GM21528 (cell line): ENCODE results near the gene SECTM1.

Source experiments
- ATAC-seq: cut with Tn5 transposase; IDR thresholded peaks from one replicate; pipeline ENCODE4 v1.9.1; 2021; ENCODE audit warnings: mild to moderate bottlenecking, moderate library complexity; ENCODE audit not compliant: unreplicated experiment, low FRiP score

Gene SECTM1

GRCh38 chr17:82317394-82318168, 16.0 kb downstream of the SECTM1 start, which contains the start of gene CD7:
CD7 (minus strand) TSS chr17:82317608; CDS start chr17:82317495, 113 bp downstream.
- ATAC-seq = no peak

DNA sequence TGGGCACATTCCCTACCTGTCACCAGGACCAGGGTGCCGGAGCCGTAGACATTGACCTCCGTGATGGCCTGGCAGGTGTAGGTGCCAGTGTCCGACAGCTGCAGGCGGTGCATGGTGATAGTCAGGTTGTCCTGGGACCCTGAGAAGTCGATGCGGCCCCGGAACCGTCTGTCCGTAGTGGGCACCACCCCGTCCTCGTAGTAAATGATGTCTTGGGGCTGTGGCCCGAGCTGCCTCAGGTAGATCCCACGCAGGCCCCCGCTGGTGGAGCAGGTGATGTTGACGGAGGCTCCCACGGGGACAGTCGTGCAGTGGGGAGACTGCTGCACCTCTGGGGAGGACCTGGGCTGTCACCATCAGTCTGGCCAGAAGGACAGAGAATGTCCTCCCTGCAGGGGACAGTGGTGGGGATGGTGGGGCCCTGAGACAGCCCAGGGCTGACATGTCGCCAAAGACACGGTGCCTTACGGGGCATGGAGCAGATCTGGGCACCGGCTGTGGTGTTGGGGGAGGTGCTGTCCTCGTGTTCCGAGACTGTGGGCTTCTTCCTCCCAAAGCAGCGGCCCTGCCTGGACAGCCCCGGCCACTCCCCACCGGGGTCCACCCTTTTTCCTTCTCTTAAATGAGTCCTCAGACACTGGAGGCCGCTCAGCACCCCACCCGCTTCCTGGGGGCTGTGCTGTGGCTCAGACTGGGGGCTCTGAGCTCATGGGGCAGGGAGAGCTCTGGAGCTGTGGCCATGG, 16.7 kb downstream of the SECTM1 start:
- no peak for ATAC-seq

GRCh38 chr17:82315703-82316358, 17.7 kb downstream of the SECTM1 start:
- no peak for ATAC-seq

DNA sequence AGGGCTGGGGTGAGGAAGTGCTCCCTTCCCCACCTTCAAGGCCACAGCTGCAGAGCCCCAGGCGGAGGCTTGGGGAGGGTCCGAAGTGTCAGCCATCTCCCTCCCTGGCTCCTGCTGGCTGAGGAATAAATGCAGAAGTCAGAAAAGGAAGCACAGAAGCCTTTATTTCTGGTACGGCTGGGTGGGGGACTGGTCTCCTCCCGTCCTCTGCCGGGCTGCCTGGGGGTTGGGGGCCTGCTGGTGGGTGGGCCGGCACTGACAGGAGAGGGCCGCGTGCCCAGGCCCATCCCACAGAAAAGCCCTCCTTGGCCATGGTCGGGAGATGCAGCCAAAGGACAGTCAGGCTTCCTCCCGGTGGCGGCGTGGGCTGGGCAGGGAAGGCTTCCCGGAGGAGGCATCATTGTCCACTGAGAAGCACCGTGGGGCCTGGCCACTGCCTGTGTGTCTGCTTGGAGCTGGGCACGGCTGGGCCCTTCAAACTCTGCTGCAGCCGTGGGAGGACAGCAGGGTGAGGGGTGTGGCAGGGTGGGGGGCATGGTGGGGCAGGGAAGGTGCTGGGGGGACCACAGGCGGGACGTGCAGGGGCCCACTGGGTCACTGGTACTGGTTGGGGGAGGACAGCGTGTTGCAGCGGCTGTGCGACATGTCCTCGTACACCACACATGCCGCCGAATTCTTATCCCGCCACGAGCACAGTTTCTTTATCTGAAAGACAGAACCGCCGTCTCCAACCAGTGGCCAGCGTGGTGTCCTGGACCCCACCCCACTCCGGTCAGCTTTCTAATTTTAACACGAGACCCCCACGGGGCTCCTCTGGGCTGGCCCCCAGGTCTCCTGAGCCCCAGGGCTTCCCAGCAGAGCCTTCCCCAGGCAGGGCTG, 18.6 kb downstream of the SECTM1 start:
- ATAC-seq = no peak

- ATAC-seq = no peak
These were observed 19.4 kb downstream of the SECTM1 start for GRCh38 chr17:82314012-82314726.

- ATAC-seq = no peak
These were observed 20.2 kb downstream of the SECTM1 start for GRCh38 chr17:82313195-82314011.

DNA sequence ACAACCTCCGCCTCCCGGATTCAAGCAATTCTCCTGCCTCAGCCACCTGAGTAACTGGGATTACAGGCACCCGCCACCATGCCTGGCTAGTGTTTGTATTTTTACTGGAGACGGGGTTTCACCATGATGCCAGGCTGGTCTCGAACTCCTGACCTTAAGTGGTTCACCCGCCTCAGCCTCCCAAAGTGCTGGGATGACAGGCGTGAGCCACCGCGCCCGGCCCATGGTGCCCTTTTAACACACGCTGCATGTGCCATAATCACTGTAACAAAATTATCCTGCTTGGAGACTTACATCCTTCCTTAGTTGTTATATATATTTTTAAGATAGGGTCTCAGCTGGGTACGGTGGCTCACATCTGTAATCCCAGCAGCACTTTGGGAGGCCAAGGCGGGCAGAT, 21.6 kb downstream of the SECTM1 start:
- ATAC-seq = no peak

DNA sequence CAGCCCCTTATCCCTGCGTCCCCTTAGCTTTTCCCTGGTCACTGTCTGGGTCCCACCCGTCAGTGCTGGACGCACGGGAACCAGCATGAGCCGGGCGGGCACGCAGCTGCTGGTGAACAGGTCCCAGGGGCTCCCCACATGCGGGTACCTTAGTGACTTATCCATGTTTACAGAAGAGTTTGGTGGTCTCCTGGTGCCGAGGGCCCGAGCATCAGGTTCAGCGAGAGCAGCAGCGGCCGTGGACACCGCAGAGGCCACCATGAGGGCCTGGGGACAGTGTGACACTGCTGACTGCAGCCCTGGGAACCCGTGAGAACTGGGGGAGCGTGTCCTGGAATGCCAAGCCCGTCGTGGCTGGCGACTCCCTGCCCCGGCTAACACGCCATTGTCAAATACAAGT, 22.7 kb downstream of the SECTM1 start:
- ATAC-seq = no peak

DNA sequence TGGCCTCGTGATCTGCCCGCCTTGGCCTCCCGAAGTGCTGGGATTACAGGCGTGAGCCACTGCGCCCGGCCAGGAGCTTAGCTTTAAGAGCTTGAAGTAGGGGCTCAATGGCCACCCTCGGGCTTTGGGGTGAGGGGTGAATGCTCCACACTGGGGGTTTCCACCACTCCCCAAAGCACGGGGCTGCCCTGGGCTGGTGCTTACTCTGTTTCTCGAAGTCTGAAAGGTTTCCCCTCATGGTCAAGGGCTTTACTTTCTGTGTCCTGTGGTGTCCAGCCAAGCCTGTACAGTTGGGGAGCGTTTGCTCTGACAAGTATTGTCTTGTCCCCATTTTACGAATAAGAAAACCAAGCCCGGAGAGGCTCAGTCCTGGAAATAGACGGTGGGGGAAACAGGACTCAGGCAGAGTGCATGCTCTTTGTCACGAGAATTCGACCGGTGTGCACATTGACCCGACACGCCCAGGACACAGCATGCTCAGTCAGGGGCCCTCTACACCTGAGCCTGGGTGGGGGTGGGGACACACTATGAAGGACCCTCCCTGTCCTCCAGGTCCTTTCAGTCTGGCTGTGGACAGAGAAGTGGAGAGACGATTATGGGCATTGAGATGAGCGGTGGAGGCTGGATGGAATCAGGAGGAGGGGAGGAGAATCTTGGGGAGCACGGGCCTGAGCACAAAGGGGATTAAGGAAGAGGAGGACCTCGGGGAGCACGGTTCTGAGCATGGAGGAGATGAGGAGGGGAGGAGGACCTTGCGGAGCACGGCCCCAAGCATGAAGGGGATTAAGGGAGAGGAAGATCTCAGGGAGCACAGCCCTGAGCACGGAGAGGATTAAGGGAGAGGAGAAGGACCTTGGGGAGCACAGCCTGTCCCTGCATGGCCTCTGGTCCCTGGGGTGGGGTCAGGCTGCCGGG, 23.7 kb downstream of the SECTM1 start:
- ATAC-seq = no peak

DNA sequence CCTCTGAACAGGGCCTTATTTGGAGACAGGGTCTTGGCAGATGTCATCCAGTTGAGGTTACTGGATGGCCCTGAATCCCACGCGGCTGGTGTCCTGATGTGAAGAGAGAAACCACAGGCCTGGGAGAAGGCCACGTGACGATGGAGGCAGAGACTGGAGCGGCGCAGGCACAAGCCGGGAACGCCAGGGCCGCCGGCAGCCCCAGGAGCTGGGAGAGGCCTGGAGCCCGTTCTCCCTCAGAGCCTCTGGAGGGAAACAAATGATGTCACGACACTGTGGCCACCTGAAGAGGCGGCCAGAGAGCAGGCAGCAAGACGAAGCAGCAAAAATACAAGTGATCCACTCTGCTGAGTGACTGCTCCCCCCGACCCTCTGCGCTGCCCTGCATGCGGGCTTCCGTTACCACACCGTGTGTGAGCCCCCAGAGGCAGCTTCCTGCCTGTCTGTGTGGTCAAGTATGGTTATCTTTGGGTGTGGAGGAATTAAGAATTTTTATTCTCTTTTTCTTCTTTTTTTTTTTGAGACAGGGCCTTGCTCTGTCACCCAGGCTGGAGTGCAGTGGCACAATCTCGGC, 27.8 kb downstream of the SECTM1 start:
- ATAC-seq = no peak

DNA sequence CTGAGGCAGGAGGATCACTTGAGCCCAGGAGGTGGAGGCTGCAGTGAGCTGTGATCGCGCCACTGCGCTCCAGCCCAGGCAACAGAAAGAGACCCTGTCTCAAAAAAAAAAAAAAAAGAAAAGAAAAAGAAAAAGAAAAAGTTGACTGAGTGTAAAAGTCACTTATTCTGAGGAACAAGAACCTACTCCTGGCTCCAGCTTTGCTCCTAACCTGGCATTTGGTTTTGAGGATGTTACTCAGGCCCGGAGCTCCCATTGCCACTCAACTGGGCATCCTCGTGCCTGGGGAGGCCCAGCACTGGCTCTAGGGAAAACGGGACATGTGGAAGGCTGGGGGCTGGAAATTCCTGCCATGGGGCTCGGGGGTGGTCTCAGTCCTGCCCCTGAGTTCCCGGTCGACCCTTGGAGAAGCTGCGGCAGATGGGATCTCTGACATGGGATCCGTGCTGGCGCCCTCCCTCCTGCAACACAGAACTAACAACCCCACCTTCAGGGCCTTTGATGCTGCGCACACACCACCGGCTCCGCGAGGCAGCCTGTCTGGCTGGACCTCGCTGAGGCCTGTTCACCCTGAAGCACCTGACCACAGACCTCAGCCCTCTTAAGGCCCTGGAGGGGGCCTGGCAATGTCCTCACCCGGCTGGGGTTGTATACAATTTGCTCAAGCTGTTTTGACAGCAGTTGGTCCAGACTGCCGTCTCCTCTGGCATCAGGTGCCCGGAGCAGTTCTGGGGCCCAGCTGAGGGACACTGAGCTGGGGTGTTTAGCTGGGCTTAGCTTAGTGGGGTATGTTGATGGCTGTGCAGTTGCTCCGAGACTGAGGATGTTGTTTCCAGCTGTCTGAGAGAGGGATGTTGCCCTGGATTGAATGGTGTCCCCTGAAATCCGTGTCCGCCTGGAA, 28.5 kb downstream of the SECTM1 start:
- ATAC-seq = no peak

- ATAC-seq = no peak
These were observed 29.4 kb downstream of the SECTM1 start for GRCh38 chr17:82303944-82304808.

- no peak for ATAC-seq
These were observed 30.3 kb downstream of the SECTM1 start for GRCh38 chr17:82302991-82303943.

DNA sequence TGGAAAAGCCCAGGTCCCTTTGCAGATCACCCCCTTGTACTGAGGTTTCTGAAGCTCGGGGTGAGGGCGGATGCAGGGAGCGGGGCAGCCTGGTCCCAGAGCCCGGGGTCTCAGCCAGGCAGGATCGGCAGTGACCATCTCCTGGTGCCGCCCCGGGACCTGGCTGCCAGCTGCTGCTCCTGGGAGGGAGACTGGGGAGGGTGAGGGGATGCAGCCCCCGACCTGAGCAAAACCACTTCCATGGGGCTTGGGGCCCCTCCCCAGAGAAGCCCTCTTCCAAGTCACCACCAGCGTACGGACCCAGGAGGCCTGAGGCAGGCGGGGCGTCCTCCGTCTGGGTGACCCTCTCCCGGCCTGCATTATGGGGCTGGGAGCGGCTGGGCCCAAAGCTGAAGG, 31.0 kb downstream of the SECTM1 start:
- no peak for ATAC-seq
